ENCODE measurements around the gene LYPD6B.
A peak's percentile ranks its signal among the peaks of the same experiment; 100 is the strongest.

LYPD6B gene

DNA sequence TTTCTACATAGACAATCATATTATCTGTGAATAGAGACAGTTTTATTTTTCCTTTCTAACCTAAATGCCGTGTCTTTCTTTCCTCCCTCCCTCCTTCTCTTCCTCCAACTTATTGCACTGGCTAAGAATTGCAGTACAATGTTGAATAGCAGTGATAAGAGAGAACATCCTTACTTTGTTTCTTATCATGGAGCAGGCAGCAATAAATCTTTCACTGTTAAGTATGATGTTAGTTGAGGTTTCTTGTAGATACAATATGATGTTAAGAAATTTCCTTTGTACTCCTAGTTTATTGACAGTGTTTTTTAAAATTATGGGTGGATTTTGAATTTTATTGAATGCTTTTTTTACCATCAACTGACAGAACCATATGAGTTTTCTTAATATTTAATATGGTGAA, 6.0 kb downstream of the LYPD6B start:
- no peak for DNase-seq

DNA sequence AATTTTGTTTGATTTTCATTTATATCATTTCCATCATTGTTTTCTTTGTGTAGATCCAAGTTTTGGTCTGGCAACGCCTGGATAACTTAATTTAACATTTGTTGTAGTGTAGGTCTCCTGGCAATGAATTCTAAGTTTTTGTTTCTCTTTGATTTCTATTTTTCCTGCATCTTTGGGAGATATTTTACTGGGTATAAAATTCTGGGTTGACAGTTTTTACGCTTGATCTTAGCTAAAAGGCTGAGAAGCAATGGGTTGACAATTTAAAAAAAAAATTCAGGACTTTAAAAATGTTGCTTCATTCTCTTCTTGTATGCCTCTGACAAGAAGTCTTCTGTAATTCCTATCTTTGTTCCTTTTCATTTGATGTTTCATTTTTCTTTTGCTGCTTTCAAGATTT, 8.6 kb downstream of the LYPD6B start:
- DNase-seq: no peak

DNA sequence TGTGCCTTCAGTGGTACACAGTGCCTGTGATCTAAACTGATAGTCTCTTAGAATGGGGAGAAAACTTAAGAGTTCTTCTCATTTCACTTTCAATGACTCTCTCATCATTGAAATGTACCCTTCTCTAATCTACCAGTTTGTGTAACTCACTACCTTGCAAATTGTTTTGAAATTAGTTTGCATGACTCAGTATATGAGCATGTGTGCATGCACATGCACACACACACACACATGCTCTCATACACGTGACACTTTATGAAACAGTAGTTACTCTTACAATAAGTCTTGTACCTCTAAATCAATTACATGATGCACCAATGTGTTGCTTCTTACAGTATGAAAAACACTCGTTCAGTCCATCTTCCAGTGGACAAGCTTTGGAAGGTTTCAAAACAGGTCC, 10.6 kb downstream of the LYPD6B start:
- DNase-seq: peak; percentile 65

DNA sequence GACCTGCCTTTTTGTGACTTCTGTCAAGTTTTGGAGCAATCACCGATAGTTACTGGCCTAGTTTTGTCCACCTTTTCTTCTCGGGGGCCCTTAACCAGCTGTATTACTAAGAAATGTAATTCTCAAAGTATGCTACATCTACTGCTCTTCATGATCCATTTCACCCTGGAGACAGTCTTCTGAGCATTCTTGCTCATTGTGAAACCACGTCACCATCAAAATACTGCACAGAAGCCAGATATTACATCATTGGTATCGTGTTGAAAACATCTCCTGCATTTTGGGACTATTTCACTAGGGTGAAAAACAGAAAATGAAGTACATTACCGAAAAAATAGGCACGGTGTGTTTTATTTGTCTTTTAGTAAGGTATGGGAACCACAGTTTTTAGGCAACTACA, 11.7 kb downstream of the LYPD6B start:
- peak; percentile 35 for DNase-seq

DNA sequence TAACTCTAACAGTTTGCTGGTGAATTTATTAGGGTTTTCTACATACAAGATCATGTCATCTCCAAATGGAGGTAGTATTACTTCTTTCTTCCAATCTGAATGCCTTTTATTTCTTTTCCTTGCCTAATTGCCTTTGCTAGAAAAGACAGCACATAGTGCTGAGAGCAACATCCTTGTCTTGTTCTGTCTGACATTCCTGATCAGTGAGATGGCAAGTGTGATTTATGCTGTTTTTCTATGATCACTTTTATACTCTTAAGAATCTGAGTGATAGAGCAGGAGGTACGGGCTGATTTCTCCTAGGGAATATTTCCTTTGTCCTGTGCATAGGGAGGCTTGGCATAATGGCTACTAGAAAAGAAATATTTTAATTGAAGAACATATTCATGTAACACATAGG, 17.3 kb downstream of the LYPD6B start:
- DNase-seq: peak; percentile 9

DNA sequence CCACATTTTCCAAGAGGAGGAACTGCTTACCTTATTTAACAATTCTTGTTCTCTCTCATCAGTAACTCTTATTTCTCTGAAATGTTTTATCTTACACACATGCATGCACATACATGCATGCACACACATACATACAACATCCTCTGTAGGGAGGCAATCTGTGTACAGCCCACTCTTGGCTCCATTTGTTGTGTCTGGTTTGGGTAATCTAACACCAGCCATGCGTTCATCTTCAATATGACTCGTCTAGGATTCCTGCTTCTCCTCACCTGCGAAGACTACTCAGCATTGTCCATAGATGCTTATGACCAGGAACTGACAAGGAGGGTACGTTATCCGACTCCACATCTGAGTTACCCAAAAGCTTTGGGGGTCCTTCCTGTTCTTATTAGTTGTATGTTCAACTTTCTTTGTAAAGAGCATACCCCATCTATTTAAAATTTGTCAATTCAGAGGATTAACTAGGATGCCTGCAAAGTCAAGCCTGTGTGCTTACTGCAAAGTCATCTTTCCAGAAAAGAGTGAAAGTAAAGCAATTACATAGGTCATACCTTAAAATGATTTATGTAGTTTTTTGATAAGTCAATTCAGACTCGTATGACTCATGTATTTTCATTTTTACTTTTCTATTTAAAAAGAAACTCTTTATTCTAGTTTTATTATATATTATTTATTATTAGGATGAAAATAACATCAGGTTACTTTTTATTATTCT, 18.2 kb downstream of the LYPD6B start:
- DNase-seq: no peak

DNA sequence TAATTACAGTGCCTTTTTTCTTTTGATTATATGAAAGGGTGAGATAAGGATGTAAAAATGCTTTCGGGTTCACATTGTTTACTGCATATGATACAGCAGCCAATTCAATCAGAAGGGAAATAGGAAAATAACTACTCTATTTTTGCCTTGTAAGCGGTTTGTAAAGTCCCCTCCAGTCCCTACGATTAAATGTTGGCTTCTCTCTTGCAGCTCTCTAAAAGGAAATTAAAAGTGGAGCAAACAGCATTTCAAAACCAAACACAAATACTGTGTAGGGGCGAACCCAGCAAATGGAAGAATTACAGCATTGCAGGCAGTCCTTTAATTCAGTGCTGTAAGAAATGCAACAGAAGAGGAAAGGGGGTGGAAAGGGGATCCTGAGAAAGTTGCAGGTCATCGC, 18.9 kb downstream of the LYPD6B start:
- DNase-seq: no peak

DNA sequence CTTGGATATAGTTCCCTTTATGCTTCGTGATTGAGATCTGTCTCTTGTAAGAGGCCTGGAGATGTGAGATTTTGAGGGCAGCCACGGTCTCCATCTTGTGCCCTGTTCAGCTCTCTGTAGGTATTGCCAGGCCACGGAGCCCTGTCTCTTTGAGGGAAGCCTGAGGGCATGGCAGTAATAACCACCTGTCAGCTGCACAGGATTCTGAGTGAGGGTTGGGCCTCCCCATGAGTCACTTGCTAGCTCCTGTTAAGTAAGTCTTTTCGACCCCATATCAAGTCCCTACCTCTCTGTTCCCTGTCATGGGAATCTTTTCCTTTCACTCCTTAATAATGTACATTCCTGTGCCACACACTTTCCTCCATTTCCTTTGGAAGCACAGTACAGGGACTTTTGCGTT, 20.4 kb downstream of the LYPD6B start:
- DNase-seq: no peak

DNA sequence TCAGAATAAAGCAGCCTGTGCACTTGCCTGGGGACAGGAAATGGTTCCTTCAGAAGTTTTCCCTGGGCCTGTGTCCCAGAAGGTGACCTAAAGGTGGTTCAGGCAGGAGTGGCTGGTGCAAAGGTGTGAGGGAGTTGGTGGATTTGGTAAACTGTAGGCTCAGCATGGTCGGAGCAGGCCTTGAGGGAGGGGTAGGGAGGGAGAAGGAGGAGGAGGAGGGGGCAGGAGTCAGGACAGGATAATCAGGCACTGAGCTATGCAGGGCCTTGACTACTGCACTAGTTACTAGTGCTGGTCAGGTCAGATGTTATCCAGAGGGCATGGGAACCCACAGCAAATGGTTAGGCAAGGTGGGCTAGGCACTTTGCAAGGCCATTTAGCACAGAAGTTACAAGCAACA, 21.3 kb downstream of the LYPD6B start:
- no peak for DNase-seq

DNA sequence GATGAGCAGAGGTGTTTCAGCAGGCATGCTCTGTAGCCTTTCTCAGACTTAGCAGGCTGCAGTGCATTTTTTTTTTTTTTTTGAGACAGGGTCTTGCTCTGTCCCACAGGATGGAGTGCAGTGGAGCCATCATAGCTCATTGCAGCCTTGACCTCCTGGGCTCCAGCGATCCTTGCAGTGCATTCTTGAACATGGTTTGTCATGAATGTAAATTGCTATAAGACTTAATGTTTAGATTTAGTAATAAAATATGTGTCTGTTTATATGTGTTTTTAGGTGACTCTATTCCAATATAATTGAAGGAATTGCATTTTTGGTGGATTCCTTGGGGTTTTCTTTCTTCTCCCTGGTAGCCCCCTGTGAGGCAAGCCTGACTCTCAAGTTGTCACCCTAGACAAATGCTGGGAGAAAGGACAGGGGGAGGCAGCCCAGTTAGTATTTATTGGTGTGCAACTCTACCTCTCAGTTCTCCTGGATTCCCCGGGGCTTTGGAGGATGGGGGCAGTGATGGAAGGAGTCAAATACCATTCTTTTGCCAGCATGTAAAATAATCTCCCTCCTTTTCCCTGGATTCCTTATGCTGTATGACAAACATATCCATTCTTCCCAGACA, 22.7 kb downstream of the LYPD6B start:
- DNase-seq: no peak

DNA sequence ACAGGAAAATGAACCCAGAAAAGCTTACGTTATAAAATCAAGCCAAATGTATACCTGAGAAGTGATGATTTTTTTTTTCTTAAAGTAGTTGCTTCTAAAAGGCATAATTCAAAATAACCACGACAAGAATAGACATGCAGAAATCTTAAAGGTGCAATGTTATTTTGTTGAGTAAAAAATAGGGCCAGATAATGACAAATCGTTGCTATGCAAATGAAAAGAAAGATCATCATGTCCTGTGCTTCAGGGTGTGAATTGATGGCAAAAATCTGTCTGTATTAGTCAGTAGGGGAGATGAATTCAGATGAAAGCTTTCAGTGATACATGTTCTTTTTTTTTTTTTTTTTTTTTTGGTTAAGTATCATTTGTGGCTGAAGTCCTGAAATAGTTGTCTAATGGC, 24.0 kb downstream of the LYPD6B start:
- no peak for DNase-seq

DNA sequence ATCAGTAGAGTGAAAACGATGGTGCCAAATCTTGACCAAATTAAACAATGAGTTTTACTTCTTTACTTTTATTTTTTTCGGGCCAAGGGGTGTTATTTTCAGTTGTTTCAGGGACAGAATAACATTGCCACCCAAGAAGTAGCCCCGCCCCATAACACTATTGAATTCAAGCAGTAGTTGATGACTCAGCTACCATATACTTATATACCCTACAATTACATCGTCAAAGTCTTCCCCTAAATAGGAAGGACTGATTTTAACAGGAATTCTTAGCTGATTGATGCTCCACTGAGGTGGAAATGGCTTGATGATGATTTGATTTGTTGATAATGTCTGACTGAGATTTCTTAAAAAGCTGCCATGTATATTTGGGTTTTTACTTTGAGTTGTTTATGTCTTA, 24.7 kb downstream of the LYPD6B start:
- DNase-seq: no peak

DNA sequence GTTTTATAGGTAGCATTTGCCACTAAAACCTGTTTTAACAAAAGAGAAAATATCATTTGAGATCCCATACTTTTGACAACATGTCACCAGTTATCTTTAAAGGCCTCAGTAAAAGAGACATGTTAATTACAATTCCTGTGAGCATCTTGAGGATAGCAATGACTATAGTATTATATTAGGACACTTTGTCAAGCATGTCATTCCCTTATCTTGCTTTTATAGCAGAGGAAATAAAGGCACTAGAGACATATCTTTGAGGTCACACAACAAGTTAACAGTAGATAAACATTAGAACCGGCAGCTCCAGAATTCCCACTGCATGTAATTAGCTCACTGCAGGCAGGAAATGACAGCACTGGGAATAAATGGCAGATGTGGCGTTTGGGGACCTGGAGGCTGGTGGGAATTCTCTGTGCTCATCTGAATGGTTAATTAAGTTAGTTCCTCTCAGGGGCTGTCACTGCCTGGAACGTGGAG, 25.9 kb downstream of the LYPD6B start:
- no peak for DNase-seq

DNA sequence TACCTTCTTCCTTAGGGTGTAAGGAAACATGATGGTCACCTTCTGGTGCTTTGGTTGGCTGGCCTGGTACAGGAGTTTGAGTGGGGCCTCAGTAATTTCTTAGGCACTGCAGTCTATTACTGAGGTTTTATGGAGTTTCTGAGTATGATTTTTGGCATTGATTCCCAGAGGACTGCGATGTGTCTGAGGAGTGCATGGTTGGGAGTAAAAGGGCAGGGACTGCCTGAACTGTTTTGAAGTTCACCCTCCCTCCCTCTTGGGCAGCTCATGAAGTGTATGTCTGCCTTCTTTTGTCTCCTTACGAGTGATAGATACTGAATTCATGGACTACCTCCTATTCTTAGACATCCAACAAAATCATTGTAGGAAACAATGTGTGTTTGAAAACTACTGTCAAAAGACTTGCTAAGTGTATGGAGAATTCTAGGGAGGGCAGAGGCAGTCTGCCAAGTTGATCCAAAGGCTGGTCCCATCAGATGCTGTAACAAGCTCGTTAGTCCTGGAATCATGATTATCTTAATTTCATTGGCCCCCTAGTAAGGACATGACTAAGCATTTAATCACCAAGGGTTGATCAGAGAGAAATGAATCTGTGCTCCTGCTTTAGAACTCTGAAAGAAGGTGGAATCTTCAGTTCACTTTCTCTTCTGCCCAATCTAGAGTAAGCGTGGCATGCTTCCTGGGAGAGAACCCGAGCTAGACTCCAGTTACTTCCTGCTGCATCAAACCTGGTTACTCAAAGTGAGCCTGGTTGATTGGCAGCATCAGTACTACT, 26.5 kb downstream of the LYPD6B start:
- DNase-seq: peak; percentile 58

DNA sequence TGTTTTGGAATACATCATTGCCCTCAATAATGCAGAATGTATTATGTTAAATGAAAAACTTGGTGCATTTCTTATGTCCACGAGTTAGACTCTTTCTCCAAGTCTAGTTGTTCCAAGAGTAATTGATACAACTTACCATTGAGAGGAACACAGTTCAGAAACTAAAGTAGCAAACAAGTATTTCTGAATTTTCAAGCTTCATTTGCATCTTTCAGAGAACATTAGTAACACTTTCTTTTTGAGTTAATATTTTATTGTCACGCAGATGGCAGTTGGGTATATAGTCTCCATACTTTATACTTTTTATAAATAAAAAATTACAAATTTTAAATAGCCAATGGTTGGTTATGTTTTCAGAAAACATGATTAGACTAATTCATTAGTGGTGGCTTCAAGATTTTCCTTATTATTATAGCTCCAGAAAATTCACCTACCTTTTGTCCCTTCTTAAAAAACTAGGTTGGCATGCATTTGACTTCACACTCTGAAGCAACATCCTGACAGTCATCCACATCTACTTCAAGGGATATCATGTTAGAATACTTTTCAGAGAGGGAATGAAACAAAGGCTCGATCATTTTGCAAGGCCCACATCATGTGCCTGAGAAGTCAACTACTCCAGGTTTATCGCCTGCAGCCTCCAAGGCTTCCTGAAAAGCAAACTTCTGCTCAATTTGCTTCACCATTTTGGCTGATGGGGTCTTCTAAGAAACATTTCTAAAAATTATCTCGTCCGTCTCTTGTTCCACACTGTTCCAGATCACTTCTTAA, 29.9 kb downstream of the LYPD6B start:
- no peak for DNase-seq

DNA sequence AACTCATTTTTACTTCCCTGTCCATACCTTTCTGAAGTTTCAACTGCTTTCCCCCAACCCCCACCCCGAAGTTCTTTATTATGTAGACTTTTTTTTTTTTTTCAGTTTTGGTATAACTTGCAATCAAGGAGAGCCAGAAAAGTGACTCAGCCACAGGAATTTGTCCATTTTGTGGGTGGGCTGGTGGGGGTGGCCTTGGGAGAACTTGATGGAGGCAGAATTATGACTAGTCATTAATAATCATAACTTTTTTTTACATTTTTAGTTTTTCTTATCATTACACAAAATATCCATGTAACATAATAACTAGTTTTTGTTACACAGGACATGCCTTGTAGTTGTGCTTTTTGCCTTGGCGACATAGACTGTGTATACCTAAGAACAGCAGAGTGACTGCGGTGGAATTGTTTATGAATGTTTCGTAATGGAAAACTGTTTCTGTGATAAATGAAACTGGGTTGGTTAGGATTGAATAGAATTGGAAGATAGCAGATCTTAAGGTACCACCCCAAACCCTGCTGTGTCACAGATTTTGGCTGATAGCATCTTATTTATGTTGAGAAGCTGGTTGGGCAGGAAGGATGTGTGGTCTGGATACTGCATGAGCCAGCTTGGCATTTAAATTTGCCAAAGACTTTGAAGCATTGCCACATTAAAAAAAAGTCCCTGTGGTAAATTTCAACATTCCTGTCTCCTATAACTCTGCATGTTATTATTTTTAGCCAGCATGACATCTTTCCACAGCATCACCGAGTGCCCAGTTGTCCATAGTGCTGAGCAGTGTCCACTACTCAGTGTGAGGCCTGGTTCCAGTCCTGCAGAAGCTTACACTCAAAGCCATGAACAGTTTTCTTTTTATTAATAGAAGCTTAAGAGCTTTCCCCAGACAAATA, 30.7 kb downstream of the LYPD6B start:
- peak; percentile 69 for DNase-seq

DNA sequence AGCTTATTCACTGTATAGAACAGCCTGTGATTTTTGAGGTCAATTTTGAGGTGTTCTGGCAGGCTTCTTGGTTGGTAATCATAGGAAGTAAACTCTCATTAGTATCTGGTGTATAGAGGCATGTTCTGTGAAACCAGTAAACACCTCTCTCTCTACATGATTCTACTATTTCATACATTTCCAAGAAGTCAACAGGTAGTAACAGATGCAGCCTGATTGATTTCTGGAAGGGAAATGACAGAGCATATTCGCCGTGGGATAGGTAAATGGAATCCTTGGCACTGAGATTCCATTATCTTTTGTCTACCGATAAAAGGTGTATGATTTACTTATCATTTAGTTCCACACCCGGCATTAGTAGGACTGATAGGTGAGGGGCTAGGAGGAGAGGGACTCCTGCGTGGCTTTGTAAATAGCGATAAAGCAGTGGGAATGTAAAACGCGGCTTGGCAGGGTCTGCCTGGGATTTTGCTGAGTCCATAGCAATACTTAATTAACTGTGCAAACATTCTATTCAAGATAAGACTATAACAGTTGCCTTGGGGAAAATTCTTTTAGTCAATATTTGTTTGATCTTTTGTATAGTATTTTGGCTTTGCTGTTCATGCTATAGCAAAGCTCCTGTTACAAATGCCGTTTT, 32.3 kb downstream of the LYPD6B start:
- no peak for DNase-seq

DNA sequence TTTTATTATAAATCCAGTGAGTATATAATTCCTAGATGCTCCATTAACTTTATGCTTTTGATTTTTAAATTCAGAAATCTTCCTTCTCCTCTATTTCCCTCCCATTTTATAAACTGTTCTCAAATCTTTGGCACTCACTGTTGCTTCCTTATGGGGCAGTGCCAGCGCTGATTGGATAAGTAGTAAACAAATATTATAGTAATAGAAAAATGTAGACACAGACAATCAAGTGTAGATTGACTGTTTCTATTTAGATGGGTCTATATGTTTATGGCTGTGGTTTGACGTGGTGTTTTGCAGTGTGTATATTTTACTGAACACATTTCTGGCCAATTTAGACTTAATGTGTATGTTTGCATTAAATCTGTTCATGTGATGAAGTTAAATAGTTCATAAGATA, 36.6 kb downstream of the LYPD6B start:
- no peak for DNase-seq

DNA sequence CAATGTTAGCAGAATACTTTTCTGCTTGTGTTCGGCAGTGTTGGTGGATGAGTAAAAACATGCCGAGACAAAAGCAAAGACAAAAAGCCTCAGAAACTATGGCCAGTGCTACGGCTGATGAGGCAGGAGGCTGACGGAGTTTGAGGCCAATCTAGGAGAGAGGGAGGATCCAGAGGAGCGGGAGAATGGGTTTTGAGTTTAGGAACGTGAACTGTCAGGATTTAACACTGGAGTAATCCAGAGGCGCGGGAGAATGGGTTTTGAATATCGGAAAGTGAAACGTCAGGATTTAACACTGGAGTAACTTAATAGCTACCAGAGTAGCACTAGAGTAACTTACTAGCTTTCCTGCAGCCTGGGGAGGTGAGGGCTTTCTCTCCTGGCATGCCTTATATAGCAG, 37.4 kb downstream of the LYPD6B start:
- peak; percentile 37 for DNase-seq

DNA sequence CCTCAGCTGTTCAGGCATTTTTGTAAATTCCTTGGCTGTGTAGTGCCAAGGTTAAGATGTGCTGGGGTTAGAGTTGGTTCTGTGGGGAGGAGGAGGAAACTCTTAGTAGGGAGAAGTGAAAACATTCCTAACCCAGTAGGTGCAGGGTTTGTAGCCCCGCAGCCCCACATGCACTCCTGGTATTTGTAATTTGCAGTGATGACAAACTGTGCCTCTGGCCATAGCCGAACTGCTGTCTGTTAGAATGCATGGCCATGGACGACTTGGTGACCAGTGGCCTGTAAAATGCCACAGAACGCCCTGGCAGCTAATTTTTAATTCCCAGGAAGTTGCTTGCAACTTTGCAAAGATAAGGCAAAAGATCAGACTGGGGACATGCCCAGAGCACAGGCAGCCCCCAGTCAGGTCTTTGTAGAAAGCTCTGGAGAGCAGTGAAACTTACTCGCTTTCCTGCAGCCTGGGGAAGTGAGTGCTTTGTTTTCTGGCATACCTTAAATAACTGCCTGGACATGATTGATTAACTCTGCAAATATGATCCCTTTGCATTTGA, 38.4 kb downstream of the LYPD6B start:
- no peak for DNase-seq

DNA sequence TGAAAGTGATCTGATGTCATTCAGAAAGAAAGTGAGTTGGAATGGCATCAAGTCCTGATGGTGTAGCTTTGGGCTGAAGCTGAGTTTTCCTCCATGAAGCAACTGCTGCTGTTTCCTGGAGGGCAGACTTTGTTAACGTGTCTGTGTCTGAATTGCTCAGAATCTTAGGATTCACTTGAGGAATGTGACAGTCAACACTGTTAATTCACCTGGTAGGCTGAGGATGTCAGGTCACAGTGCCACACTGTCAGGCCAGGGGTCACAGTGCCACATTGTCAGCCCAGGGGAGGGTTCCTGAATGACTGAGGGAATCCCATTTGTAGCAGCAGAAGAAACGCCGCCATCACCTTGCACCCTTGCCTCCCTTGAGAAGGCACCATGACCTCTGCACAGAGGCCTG, 39.4 kb downstream of the LYPD6B start:
- no peak for DNase-seq
